Mesothelial cell of epicardium (in vitro differentiated cells): Measurements from ENCODE around the gene KIRREL3. TPM values are rescaled to one million over a fixed set of nuclear protein-coding genes. Genes with fewer than 3 reads are reported as not detected.

Source experiments
- DNase-seq, 2 experiments: peaks; one replicate each; pipeline ENCODE4 v3.0.0; 2021; ENCODE audit warnings: low spot score in 2 of 2; ENCODE audit not compliant: unreplicated experiment in 2 of 2
- H3K27ac Mint-ChIP-seq: 2 replicates; pipeline ENCODE4 v1.8.0; 2021; ENCODE audit warnings: mixed read lengths
- H3K27me3 Mint-ChIP-seq: 2 replicates; pipeline ENCODE4 v1.8.0; 2021; ENCODE audit warnings: low read depth, mixed read lengths
- H3K36me3 Mint-ChIP-seq: 2 replicates; pipeline ENCODE4 v1.8.0; 2021; ENCODE audit warnings: mixed read lengths
- H3K4me1 Mint-ChIP-seq: 2 replicates; pipeline ENCODE4 v1.8.0; 2021; ENCODE audit warnings: mixed read lengths
- H3K4me3 Mint-ChIP-seq: 2 replicates; pipeline ENCODE4 v1.8.0; 2021; ENCODE audit warnings: mild to moderate bottlenecking, moderate library complexity, mixed read lengths
- H3K9me3 Mint-ChIP-seq: 2 replicates; pipeline ENCODE4 v1.8.0; 2021; ENCODE audit warnings: mixed read lengths
- CTCF ChIP-seq: fragments of 200-600 bp; sonication (generic); IDR thresholded peaks from one replicate; pipeline ENCODE4 v1.5.0; 2021; ENCODE audit warnings: antibody characterized with exemption; ENCODE audit not compliant: unreplicated experiment
- total RNA-seq: library from RNA; stranded (reverse); gene quantifications from 3 replicates; pipeline ENCODE4 v1.2.1, GENCODE V29; 2021

KIRREL3 gene
- total RNA-seq, 1 donor from 2014 or later, result 0.31 TPM

- Mint-ChIP-seq H3K4me1 (peaks cover 16% of the 10 kb centered on the region), H3K27me3 (peaks cover 21% of the 10 kb centered on the region), H3K4me3 (no peak overlapping the region), H3K36me3 (no peaks in the 10 kb centered on the region), H3K27ac (no peak overlapping the region), H3K9me3 (peaks cover 4% of the 10 kb centered on the region)
- no peak for DNase-seq
- TF ChIP-seq CTCF, result no peak
Measured at GRCh38 chr11:126700768-126701519, 299.6 kb downstream of the KIRREL3 start.

GRCh38 chr11:126698576-126698975, 302.0 kb downstream of the KIRREL3 start:
- Mint-ChIP-seq H3K27ac (no peak overlapping the region), H3K27me3 (peaks cover 21% of the 10 kb centered on the region), H3K4me3 (no peak overlapping the region), H3K4me1 (peaks cover 11% of the 10 kb centered on the region), H3K36me3 (no peaks in the 10 kb centered on the region), H3K9me3 (peaks cover 4% of the 10 kb centered on the region)
- TF ChIP-seq CTCF, result no peak
- DNase-seq, result no peak

- no peaks in the 10 kb centered on the region for H3K36me3 Mint-ChIP-seq
- H3K4me1 Mint-ChIP-seq, result peaks cover 4% of the 10 kb centered on the region
- TF ChIP-seq CTCF, result no peak
- H3K4me3 Mint-ChIP-seq, result no peak overlapping the region
- H3K27me3 Mint-ChIP-seq, result peaks cover 21% of the 10 kb centered on the region
- no peak for DNase-seq
- H3K9me3 Mint-ChIP-seq, result peaks cover 4% of the 10 kb centered on the region
- no peak overlapping the region for H3K27ac Mint-ChIP-seq
Measured at GRCh38 chr11:126697936-126698335, 302.6 kb downstream of the KIRREL3 start.

GRCh38 chr11:126696982-126697381, 303.6 kb downstream of the KIRREL3 start:
- no peak for DNase-seq
- Mint-ChIP-seq H3K4me1 (no peaks in the 10 kb centered on the region), H3K9me3 (peaks cover 4% of the 10 kb centered on the region), H3K27me3 (peaks cover 21% of the 10 kb centered on the region), H3K27ac (no peak overlapping the region), H3K36me3 (no peaks in the 10 kb centered on the region), H3K4me3 (no peak overlapping the region)
- TF ChIP-seq CTCF, result no peak

- Mint-ChIP-seq H3K27ac (no peak overlapping the region), H3K4me3 (no peak overlapping the region), H3K4me1 (no peaks in the 10 kb centered on the region), H3K36me3 (no peaks in the 10 kb centered on the region), H3K27me3 (peaks cover 21% of the 10 kb centered on the region), H3K9me3 (peaks cover 4% of the 10 kb centered on the region)
- no peak for DNase-seq
- TF ChIP-seq CTCF, result no peak
Measured at GRCh38 chr11:126695293-126695692, 305.3 kb downstream of the KIRREL3 start.
